Vagina (tissue), 2 donors: ENCODE results near the gene GZF1. TPM values are rescaled to one million over a fixed set of nuclear protein-coding genes. Genes with fewer than 3 reads are reported as not detected.
"Not testable (repeated sequence)": the region's sequence is repeated elsewhere in the genome, so short reads cannot be mapped to it uniquely, and the experiment has no call there.

Source experiments
- DNase-seq, 2 donors: peaks; one replicate each; pipeline ENCODE4 v3.0.0-alpha.2; 2017; ENCODE audit errors: extremely low spot score in 2 of 2
- H3K27ac ChIP-seq: fragments of 200-600 bp; sonication (generic); one replicate; pipeline ENCODE4 v1.5.1; 2019
- H3K27me3 ChIP-seq: fragments of 200-600 bp; sonication (generic); one replicate; pipeline ENCODE4 v1.5.1; 2019
- H3K36me3 ChIP-seq, 2 donors: fragments of 200-600 bp; sonication (generic); one replicate each; pipeline ENCODE4 v1.5.1; 2017 to 2019
- H3K4me1 ChIP-seq: fragments of 200-600 bp; sonication (generic); one replicate; pipeline ENCODE4 v1.5.1; 2019
- H3K4me3 ChIP-seq, 2 donors: fragments of 200-600 bp; sonication (generic); 1 replicate in 1 of 2; 2 replicates in 1 of 2; pipeline ENCODE4 v1.5.1; 2016 to 2019
- H3K9me3 ChIP-seq: fragments of 200-600 bp; sonication (generic); one replicate; pipeline ENCODE4 v1.5.1; 2019
- CTCF ChIP-seq, 3 experiments: fragments of 450-650 bp in 2 of 3; fragments of 200-600 bp in 1 of 3; sonication (generic) in 1 of 3; IDR thresholded peaks; one replicate each; pipeline ENCODE4 v1.5.1; 2017 to 2019; ENCODE audit warnings: antibody characterized with exemption in 3 of 3, mild to moderate bottlenecking in 2 of 3, moderate library complexity in 2 of 3
- POLR2A ChIP-seq, 2 donors: fragments of 450-650 bp; IDR thresholded peaks; one replicate each; pipeline ENCODE4 v1.6.1; 2017; ENCODE audit warnings: antibody characterized with exemption in 2 of 2, mild to moderate bottlenecking in 2 of 2, moderate library complexity in 2 of 2
- POLR2AphosphoS5 ChIP-seq, 2 donors: sonication (generic); formaldehyde crosslinking; IDR thresholded peaks; one replicate each; pipeline ENCODE4 v1.9.0; 2017; ENCODE audit warnings: antibody characterized with exemption in 2 of 2, mild to moderate bottlenecking in 2 of 2, low read depth in 1 of 2; ENCODE audit not compliant: insufficient read depth in 1 of 2
- intact Hi-C: fragments of 100-400 bp; cut with DNase I; formaldehyde crosslinking; loops from one replicate; pipeline ENCODE4 v1.15.1; 2023
- total RNA-seq: library from RNA; depleted of rRNA; stranded (reverse); fragments of >200 nt; gene quantifications from one replicate; pipeline ENCODE4 v1.2.3, GENCODE V29; 2016

The GZF1 gene
- total RNA-seq, 1 donor from 2014 or later, result 20.9 TPM

GRCh38 chr20:23341073-23341472 lies 20.9 kb upstream of the GZF1 start:
- Histone ChIP-seq H3K4me1 (no peaks in the 10 kb centered on the region), H3K27me3 (no peaks in the 10 kb centered on the region), H3K27ac (no peak overlapping the region), H3K9me3 (no peaks in the 10 kb centered on the region), H3K4me3 (no peak overlapping the region), H3K36me3 (no peaks in the 10 kb centered on the region)
- no peak for TF ChIP-seq CTCF (IDR thresholded peaks at IDR 0.05)
- TF ChIP-seq POLR2AphosphoS5 (IDR thresholded peaks at IDR 0.05; ENCODE audit: insufficient read depth in 1 of 2, low read depth in 1 of 2), result no peak
- TF ChIP-seq POLR2A (IDR thresholded peaks at IDR 0.05), result no peak
- DNase-seq, result no peak
- intact Hi-C loops, result loop anchor here (5.0 to 10.0 kb wide), 2 partner anchors 286 to 654 kb away; no protein-coding TSS in a partner anchor

- no peaks in the 10 kb centered on the region for H3K4me1 ChIP-seq
- TF ChIP-seq POLR2AphosphoS5 (IDR thresholded peaks at IDR 0.05; ENCODE audit: insufficient read depth in 1 of 2, low read depth in 1 of 2) (no peak), POLR2A (IDR thresholded peaks at IDR 0.05) (no peak), CTCF (IDR thresholded peaks at IDR 0.05) (no peak)
- intact Hi-C loops, result loop anchor here (5.0 to 10.0 kb wide), 2 partner anchors 289 to 656 kb away; no protein-coding TSS in a partner anchor
- no peaks in the 10 kb centered on the region for H3K9me3 ChIP-seq
- no peaks in the 10 kb centered on the region for H3K36me3 ChIP-seq
- no peak overlapping the region for H3K4me3 ChIP-seq
- H3K27ac ChIP-seq, result no peak overlapping the region
- no peaks in the 10 kb centered on the region for H3K27me3 ChIP-seq
- DNase-seq, result no peak
Observed at GRCh38 chr20:23343590-23343989, 18.4 kb upstream of the GZF1 start.

- Histone ChIP-seq H3K9me3 (no peaks in the 10 kb centered on the region), H3K27ac (no peak overlapping the region), H3K27me3 (no peaks in the 10 kb centered on the region), H3K36me3 (no peaks in the 10 kb centered on the region), H3K4me3 (no peak overlapping the region), H3K4me1 (peaks cover 5% of the 10 kb centered on the region)
- no peak for DNase-seq
- TF ChIP-seq POLR2A (IDR thresholded peaks at IDR 0.05), result no peak
- TF ChIP-seq POLR2AphosphoS5 (IDR thresholded peaks at IDR 0.05; ENCODE audit: insufficient read depth in 1 of 2, low read depth in 1 of 2), result no peak
- TF ChIP-seq CTCF (IDR thresholded peaks at IDR 0.05), result no peak
- intact Hi-C loops, result loop anchor here (5.0 to 10.0 kb wide), 2 partner anchors 290 to 657 kb away; no protein-coding TSS in a partner anchor
Observed at GRCh38 chr20:23344336-23344735, 17.6 kb upstream of the GZF1 start.

- H3K27me3 ChIP-seq, result no peaks in the 10 kb centered on the region
- no peak for TF ChIP-seq POLR2AphosphoS5 (IDR thresholded peaks at IDR 0.05; ENCODE audit: insufficient read depth in 1 of 2, low read depth in 1 of 2)
- TF ChIP-seq CTCF (IDR thresholded peaks at IDR 0.05), result no peak
- no peak for TF ChIP-seq POLR2A (IDR thresholded peaks at IDR 0.05)
- H3K4me3 ChIP-seq, result no peak overlapping the region
- no peaks in the 10 kb centered on the region for H3K36me3 ChIP-seq
- intact Hi-C loops, result loop anchor here (10.0 kb wide), 1 partner anchor 291 kb away; no protein-coding TSS in a partner anchor
- DNase-seq, result no peak
- H3K27ac ChIP-seq, result no peak overlapping the region
- H3K9me3 ChIP-seq, result no peaks in the 10 kb centered on the region
- H3K4me1 ChIP-seq, result peaks cover 8% of the 10 kb centered on the region
Observed at GRCh38 chr20:23346002-23346401, 16.0 kb upstream of the GZF1 start.

DNA sequence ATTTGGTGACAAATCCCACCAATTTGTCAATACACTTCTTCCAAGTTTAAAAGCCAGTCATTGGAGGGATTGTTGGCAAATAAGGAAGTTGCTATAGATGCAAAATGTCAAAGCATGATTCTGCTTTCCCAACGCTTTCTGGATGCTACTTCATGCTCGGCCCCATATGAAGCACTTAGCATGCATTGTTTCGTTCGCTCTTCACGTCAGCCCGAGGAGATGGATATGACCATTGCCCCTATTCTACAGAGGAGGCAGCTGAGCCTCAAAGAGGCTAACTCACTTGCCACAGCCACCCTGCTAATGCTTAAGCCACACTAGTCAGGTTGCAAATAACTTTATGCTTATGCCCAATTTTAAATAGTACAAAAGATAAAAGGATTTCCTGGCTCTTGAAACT lies 14.2 kb upstream of the GZF1 start:
- H3K4me1 ChIP-seq, result peaks cover 22% of the 10 kb centered on the region
- intact Hi-C loops, result loop anchor here (10.0 kb wide), 1 partner anchor 293 kb away; no protein-coding TSS in a partner anchor

GRCh38 chr20:23348510-23348909 lies 13.5 kb upstream of the GZF1 start:
- not testable (repeated sequence) for H3K27ac ChIP-seq, DNase-seq

More for the DNA sequence above, 14.2 kb upstream of the GZF1 start:
- no peak overlapping the region for H3K4me3 ChIP-seq
- H3K27ac ChIP-seq, result no peak overlapping the region
- no peaks in the 10 kb centered on the region for H3K27me3 ChIP-seq
- no peak for DNase-seq
- H3K9me3 ChIP-seq, result no peaks in the 10 kb centered on the region
- H3K36me3 ChIP-seq, result no peaks in the 10 kb centered on the region
- TF ChIP-seq POLR2A (IDR thresholded peaks at IDR 0.05), result no peak
- no peak for TF ChIP-seq CTCF (IDR thresholded peaks at IDR 0.05)
- TF ChIP-seq POLR2AphosphoS5 (IDR thresholded peaks at IDR 0.05; ENCODE audit: insufficient read depth in 1 of 2, low read depth in 1 of 2), result no peak

More at GRCh38 chr20:23348510-23348909, 13.5 kb upstream of the GZF1 start:
- H3K4me1 ChIP-seq, result peaks cover 26% of the 10 kb centered on the region
- H3K36me3 ChIP-seq, H3K9me3 ChIP-seq, H3K4me3 ChIP-seq, H3K27me3 ChIP-seq: not testable (repeated sequence)
- intact Hi-C loops, result loop anchor here (10.0 kb wide), 1 partner anchor 294 kb away; no protein-coding TSS in a partner anchor
